Activated effector memory CD4-positive, alpha-beta T cell treated with Interleukin-2 at 50 U/mL for 16 hours (primary cell): Measurements from ENCODE around the gene LGR4.

Experiments used
- DNase-seq: peaks from one replicate; pipeline ENCODE4 v3.0.0-alpha.2; 2020

Gene LGR4

GRCh38 chr11:27485930-27486773, 13.6 kb upstream of the LGR4 start:
- no peak for DNase-seq

- no peak for DNase-seq
Measured at GRCh38 chr11:27482793-27483192, 10.2 kb upstream of the LGR4 start.

DNA sequence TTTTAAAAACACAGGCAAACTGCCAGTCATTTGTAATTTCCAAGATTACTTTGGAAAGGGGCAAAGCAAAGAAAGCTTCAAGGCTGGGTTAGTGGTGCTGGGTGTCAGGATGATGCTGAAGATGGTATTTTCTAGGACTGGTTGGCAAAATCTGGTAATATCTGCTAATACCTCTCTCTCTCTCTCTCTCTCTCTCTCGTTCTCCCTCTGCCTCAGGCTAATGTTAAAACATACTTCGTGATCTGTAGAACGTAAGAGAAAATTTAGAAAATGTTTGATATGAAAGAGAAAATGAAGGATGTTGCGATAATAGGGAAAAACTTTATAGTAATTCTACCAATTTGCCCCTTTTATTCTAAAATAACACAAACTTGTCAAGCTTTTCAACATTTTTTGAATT, 9.4 kb upstream of the LGR4 start:
- no peak for DNase-seq

DNA sequence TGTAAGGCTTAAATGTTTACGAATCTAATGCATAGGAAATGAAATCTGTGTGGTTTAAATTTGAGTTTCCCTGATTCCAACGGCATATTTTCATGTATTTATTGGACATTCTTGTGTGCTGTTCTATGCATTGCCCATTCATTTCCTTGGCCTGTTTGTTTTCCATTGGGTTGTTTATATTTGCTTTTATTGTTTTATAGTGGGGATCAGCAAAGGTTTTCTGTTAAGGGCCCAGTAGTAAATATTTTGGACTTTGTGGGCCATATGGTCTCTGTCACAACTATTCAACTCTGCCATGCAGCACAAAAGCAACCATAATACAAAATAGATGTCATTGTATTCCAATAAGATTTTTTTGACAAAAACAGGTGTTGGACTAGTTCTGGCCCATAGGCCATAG, 5.2 kb upstream of the LGR4 start:
- DNase-seq: no peak

DNA sequence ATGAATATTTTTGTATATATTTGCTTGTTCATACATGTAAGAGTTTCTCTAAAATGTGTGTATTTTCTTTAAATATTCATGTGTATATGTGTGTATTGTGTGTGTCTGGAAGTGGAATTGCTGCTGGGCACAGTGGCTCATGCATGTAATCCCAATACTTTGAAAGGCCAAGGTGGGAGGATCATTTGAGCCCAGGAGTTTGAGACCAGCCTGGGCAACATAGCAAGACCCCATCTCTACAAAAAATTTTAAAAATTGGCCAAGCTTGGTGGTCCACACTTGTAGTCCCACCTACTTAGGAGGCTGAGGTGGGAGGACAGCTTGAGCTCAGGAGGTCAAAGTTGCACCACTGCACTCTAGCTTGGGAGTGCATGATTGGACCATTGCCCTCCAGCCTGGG, 4.7 kb upstream of the LGR4 start:
- DNase-seq: no peak

DNA sequence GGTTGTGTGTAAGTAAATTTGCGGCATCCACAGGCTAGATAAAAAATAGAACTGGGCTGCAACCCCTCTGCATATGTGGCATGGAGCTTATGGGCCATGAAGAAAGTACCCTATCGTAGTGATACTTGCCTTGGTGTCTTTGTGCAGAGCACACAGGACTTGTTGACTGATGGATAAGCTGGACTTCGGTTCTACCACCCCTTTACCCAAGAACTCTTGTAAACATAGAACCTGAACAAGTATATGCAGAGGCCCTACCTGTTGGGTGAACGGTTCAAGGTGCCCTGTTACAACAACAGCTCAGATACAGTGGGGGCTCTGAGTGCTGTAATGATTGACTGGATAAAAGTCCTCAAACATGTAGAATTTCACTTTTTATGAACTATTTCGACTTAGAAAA, 3.0 kb upstream of the LGR4 start:
- no peak for DNase-seq

DNA sequence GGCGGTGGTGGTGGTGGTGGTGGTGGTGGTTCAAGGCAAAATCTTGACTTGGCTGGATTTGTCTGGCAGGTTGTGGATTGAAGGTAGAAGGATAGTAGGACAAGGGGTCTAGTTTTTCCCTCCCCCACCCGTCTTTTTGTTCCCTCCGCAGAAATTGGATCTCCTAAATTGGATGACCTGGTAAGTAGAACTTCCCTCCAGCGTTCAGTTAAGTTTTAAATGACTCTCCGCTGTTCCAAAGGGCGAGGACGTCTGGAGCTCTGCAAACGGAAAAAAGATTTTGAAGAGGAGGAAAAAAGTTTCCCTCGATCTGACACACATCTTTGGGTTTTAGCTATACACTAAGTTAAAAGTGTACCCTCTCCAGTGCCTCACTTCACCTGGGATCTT, 422 bp upstream of the LGR4 start:
- no peak for DNase-seq

GRCh38 chr11:27471589-27472397, 797 bp downstream of the LGR4 start:
- no peak for DNase-seq

GRCh38 chr11:27470826-27471588, 1.6 kb downstream of the LGR4 start:
- DNase-seq: no peak

- no peak for DNase-seq
Measured at GRCh38 chr11:27470166-27470565, 2.4 kb downstream of the LGR4 start.

DNA sequence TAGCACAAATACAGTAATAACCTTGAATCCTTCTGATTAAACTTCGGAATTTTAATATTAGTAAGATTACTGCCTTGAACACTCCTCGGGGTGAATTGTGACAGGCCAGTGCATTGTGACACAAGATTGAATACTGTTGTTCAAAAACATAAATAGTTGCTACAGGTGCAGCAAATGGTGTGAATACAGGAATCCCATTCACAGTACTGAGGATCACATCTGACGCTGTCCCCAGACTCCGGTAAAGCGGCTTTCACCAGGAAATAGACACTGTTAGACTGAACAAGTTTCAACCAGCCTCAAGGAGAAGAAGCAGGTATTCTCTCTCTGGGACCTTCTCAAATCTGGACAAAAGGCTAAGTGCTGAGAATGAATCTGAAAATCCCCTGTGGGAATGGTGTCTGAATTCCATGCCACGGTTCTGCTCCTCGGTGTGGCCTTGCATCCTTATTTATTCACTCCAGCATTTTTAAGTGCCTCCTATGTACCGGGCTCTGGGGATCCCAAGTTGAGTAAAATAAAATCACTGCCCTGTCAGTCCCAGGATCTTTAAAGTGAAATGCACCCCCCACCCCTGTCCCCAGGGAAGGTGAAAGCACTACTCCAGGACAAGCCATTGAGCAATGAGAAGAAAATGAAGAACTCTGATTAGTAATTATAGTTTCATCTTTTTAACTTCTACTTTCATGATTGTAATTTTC, 3.4 kb downstream of the LGR4 start:
- no peak for DNase-seq

GRCh38 chr11:27468209-27468994, 4.2 kb downstream of the LGR4 start:
- DNase-seq: no peak

DNA sequence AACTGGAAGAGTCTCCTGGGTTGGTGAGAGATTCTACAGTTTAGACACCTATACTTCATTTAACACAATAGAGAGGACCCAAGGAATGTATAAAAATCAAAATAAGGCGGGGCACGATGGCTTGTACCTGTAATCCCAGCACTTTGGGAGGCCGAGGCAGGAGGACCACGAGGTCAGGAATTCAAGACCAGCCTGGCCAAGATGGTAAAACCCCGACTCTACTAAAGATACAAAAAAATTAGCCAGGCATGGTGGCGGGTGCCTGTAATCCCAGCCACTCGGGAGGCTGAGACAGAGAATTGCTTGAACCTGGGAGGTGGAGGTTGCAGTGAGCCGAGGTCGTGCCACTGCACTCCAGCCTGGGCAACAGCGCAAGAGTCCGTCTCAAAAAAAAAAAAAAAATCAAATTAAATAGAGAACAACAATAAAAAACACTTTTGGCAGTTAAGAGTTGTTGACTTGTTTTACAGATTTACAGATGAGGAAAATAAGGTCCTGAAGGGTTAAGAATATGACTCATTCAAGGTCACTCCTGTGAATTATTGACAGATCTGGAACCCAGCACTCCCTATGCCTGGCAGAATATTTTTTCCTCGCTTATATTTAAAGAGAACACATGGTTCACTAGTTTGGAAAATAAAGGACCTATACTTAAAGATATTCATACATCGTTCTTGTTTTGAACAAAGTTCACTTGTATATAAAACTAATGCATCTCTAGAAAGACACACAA, 5.2 kb downstream of the LGR4 start:
- DNase-seq: no peak

DNA sequence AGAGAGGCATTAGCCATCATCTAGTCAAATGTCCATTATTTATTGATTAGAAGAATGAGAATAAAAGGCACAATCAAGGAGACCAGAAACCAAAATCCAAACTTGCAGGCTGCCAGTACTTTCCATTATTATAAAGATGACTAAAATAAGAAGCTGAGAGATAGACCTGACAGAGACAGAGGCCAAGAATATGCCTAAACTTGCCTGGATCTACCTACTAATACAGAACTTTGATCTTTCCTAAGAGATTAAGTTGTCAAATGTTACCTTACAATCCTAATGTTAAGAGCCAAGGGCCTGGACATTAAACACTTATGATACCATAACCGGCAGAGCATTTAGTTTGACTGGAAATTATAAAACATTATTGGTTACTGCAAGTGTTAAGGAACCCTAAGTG, 6.2 kb downstream of the LGR4 start:
- no peak for DNase-seq

- no peak for DNase-seq
Measured at GRCh38 chr11:27465629-27466028, 7.0 kb downstream of the LGR4 start.

- DNase-seq: no peak
Measured at GRCh38 chr11:27464909-27465308, 7.7 kb downstream of the LGR4 start.

DNA sequence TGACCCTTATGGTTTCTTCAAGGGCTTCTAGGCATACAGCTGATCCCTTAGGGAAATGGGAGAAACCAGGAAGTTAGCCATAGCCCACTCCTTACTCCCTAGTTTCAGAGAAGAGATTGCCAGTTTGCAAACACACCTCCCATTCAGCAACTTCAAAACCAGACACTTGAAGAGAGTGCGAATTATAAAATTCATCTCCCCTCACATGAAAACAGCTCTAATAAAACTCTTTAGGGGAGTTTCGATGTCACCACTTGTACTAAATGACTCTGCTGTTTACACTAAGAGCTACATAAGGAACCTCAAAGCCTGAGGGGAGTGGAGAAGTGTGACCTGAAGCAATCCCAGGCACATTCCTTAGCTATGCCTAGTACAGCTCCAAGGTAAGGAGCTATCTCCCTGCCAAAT, 8.3 kb downstream of the LGR4 start:
- DNase-seq: no peak

- DNase-seq: no peak
Measured at GRCh38 chr11:27462543-27462942, 10.0 kb downstream of the LGR4 start.

DNA sequence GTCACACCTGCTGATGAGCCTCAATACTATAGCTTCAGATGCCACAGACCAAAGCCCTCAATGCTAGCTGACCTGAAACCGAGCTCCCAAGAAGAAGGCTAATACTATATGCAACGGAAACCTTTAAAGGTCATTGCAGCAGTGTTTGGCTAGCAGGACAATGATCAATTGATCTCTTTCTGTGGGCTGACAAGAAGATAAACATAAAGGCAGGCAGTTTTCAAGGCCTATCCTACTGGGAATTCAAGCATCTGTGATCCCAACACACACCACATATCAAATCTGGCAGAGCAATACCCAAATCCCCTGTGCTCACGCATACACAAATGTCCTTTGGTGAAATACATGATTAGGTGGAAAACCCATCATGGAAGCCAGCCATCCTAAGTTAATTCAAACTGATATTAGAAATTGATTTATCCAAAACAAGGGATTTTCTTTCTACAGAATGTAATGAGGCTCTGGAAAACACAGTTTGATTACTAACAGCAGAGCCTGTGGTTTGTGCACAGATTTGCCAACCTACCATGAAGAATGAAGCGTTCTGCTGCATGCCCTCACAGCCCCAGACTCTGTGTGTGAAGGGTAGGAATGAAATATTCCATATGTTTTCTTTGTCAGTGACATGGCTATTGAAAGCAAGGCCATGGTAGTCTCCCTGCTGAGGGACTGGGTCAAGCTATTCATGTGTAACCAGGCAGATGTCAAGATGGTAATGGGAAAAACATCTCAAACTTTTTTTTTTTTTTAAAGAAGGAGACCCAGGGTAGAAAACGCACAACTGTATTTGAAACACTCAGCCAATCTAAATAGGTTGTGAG, 12.2 kb downstream of the LGR4 start:
- no peak for DNase-seq

DNA sequence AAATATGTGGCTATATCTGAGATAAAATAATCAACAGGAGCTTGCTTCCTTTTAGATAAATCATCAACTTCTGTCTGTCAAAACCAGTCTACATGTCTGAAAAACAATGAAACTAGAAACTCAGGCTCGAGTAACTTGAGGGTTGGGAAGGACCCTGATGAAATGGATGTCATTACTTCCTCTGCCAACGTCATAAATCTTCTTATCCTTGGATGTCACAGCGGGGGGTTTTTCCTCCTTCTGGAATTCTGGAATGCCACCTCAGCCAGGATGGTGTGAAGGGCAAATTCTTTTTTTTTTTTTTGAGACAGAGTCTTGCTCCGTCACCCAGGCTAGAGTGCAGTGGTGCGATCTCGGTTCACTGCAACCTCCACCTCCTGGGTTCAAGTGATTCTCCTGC, 13.4 kb downstream of the LGR4 start:
- DNase-seq: no peak
